Ishikawa (cell line): ENCODE data around the gene SNRPD1.

Source experiments
- CEBPB ChIP-seq: IDR thresholded peaks from 2 replicates; pipeline ENCODE4 v1.6.1; 2012
- CREB1 ChIP-seq: IDR thresholded peaks from 2 replicates; pipeline ENCODE4 v1.6.1; 2012; ENCODE audit warnings: low read depth
- EGR1 ChIP-seq: IDR thresholded peaks from 2 replicates; pipeline ENCODE4 v1.6.1; 2012
- EP300 ChIP-seq: IDR thresholded peaks from 2 replicates; pipeline ENCODE4 v1.6.1; 2012; ENCODE audit warnings: borderline replicate concordance
- FOXM1 ChIP-seq: IDR thresholded peaks from 2 replicates; pipeline ENCODE4 v1.6.1; 2012; ENCODE audit warnings: low read depth, borderline replicate concordance
- NFIC ChIP-seq: IDR thresholded peaks from 2 replicates; pipeline ENCODE4 v1.6.1; 2012
- RAD21 ChIP-seq: IDR thresholded peaks from 2 replicates; pipeline ENCODE4 v1.6.1; 2012; ENCODE audit warnings: low read depth
- TAF1 ChIP-seq: IDR thresholded peaks from 2 replicates; pipeline ENCODE4 v1.6.1; 2012; ENCODE audit warnings: low read depth, mild to moderate bottlenecking
- TCF12 ChIP-seq: IDR thresholded peaks from 2 replicates; pipeline ENCODE4 v1.6.1; 2012; ENCODE audit warnings: low read depth
- TEAD4 ChIP-seq: IDR thresholded peaks from 2 replicates; pipeline ENCODE4 v1.6.1; 2012
- USF1 ChIP-seq: IDR thresholded peaks from 2 replicates; pipeline ENCODE4 v1.6.1; 2012
- YY1 ChIP-seq: IDR thresholded peaks from 2 replicates; pipeline ENCODE4 v1.6.1; 2012; ENCODE audit warnings: low read depth
- ZBTB7A ChIP-seq: IDR thresholded peaks from 2 replicates; pipeline ENCODE4 v1.6.1; 2012; ENCODE audit warnings: low read depth
- TF ChIP-seq, protein P1 (sequence below): IDR thresholded peaks from 2 replicates; pipeline ENCODE4 v1.6.1; 2012
- TF ChIP-seq, protein P2 (sequence below): IDR thresholded peaks from 2 replicates; pipeline ENCODE4 v1.6.1; 2012; ENCODE audit warnings: low read depth, mild to moderate bottlenecking

SNRPD1 gene

GRCh38 chr18:21663578-21663977 lies 51.5 kb downstream of the SNRPD1 start:
- TF ChIP-seq, protein P1, sequence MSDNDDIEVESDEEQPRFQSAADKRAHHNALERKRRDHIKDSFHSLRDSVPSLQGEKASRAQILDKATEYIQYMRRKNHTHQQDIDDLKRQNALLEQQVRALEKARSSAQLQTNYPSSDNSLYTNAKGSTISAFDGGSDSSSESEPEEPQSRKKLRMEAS = no peak
- no peak for TF ChIP-seq YY1
- no peak for TF ChIP-seq EP300
- no peak for TF ChIP-seq FOXM1
- no peak for TF ChIP-seq CEBPB
- TF ChIP-seq USF1 = no peak
- TF ChIP-seq NFIC = no peak
- TF ChIP-seq, protein P2, sequence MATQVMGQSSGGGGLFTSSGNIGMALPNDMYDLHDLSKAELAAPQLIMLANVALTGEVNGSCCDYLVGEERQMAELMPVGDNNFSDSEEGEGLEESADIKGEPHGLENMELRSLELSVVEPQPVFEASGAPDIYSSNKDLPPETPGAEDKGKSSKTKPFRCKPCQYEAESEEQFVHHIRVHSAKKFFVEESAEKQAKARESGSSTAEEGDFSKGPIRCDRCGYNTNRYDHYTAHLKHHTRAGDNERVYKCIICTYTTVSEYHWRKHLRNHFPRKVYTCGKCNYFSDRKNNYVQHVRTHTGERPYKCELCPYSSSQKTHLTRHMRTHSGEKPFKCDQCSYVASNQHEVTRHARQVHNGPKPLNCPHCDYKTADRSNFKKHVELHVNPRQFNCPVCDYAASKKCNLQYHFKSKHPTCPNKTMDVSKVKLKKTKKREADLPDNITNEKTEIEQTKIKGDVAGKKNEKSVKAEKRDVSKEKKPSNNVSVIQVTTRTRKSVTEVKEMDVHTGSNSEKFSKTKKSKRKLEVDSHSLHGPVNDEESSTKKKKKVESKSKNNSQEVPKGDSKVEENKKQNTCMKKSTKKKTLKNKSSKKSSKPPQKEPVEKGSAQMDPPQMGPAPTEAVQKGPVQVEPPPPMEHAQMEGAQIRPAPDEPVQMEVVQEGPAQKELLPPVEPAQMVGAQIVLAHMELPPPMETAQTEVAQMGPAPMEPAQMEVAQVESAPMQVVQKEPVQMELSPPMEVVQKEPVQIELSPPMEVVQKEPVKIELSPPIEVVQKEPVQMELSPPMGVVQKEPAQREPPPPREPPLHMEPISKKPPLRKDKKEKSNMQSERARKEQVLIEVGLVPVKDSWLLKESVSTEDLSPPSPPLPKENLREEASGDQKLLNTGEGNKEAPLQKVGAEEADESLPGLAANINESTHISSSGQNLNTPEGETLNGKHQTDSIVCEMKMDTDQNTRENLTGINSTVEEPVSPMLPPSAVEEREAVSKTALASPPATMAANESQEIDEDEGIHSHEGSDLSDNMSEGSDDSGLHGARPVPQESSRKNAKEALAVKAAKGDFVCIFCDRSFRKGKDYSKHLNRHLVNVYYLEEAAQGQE = no peak
- no peak for TF ChIP-seq TEAD4
- no peak for TF ChIP-seq TAF1
- TF ChIP-seq ZBTB7A = no peak
- TF ChIP-seq CREB1 = no peak

DNA sequence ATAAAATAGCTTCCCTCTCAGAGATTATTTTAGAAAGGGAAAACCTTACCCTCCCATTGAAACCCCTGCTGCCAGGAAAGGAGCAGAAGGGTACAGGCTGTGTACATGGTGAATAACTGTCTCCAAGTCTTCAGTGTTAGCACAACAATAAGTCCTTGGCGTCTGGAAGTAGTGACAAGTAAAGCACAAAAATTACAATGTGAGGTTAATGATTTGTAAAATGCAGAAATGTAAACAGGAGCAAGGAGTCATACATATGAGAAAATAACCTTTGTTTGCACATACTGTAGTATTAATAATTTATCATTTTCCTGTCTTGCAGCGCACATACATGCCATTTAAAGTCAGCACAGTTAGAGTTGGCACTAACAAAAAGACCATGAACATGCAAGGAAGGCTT lies 52.0 kb downstream of the SNRPD1 start:
- TF ChIP-seq RAD21 = no peak
- no peak for TF ChIP-seq EP300
- TF ChIP-seq CEBPB = no peak
- no peak for TF ChIP-seq NFIC
- no peak for TF ChIP-seq EGR1

DNA sequence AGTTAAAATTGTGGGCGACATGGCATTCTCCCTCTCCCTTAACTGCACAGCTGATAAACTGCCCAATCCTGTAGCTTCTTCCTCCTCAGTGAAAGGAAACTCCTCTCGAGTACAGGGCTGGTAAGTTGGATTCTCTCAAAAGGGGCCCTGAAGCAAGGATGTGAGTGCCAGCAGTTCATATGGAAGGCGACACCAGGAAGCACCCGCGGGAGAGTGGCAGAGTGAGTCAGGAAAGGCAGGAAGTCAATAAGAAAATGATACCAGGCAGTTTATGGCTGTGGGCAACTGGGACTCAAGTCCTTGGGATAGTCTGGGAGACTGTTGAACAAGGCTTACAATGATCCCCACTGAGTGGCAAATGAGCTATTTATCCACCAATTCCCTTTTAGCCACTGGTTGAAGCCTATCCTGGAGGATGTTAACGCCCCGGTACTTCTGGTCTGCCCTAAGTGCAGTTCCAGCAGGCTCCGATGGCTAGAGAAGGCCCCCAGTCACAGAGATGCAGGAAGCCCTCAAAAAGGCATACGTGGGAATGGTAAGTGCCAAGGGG lies 57.7 kb downstream of the SNRPD1 start:
- TF ChIP-seq EGR1 = no peak
- no peak for TF ChIP-seq NFIC
- TF ChIP-seq FOXM1 = no peak
- TF ChIP-seq TAF1 = no peak
- TF ChIP-seq, protein P2 = no peak
- no peak for TF ChIP-seq RAD21
- TF ChIP-seq, protein P1 = no peak
- no peak for TF ChIP-seq CREB1
- TF ChIP-seq TEAD4 = no peak
- no peak for TF ChIP-seq CEBPB
- no peak for TF ChIP-seq EP300
- no peak for TF ChIP-seq ZBTB7A
- no peak for TF ChIP-seq USF1
- no peak for TF ChIP-seq TCF12
- no peak for TF ChIP-seq YY1

DNA sequence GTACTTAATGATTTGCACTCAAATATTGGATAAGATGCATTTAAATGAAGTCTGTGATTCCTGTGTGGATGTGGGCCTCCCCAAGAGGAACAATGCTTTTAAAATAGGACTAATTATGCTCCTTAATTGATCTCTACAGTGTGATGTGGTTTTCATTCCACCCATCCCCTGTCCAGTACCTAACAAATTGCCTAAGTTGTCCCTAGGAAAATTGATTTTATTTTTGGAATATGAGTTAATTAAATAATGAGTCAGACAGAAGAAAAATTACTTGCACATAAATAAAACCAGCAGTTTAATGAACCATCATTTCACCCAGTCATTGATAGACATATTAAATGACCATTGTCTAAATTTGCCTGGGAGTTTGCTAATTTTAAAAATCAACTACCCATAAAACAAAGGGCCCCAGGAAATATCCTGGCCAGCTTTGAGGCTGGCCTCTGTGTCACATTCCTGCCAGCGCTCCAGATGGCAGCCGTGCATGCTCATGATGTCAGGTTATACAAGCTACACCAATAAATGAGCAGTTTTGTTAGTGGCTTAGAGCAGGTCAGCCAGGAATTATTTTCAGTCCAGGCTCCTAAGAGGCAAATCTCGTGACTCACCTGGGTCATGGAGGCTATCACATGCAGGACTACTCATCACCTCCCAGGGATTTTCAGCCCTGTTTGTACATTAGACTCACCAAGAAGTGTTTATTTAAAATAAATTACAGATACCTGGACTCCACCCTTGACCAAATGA lies 60.6 kb downstream of the SNRPD1 start:
- TF ChIP-seq FOXM1 (peak; percentile 59; the same call in 1 of the 2 replicates), RAD21 (peak; percentile 22; the same call in 1 of the 2 replicates), YY1 (no peak), TEAD4 (peak; percentile 62), TAF1 (no peak), EP300 (peak; percentile 43; the same call in 1 of the 2 replicates), TCF12 (peak; percentile 60)
- TF ChIP-seq, protein P1 = 0 out of 2 replicates have a peak, but pooled peaks have one; percentile 18

GRCh38 chr18:21678859-21679258 lies 66.7 kb downstream of the SNRPD1 start:
- TF ChIP-seq TAF1 = no peak
- no peak for TF ChIP-seq TCF12
- TF ChIP-seq EGR1 = no peak
- TF ChIP-seq CREB1 = no peak
- TF ChIP-seq ZBTB7A = no peak
- no peak for TF ChIP-seq CEBPB
- TF ChIP-seq, protein P2 = no peak
- TF ChIP-seq EP300 = no peak
- TF ChIP-seq NFIC = no peak
- no peak for TF ChIP-seq FOXM1
- TF ChIP-seq USF1 = no peak
- TF ChIP-seq RAD21 = no peak
- TF ChIP-seq YY1 = no peak
- TF ChIP-seq, protein P1 = no peak
- no peak for TF ChIP-seq TEAD4
